GM23248 (cell line): Measurements from ENCODE around the gene XAF1.

Experiments used
- EZH2 ChIP-seq: fragments of 200-600 bp; sonication (generic); IDR thresholded peaks from 2 replicates; pipeline ENCODE4 v1.6.1; 2018; ENCODE audit warnings: antibody characterized with exemption, mild to moderate bottlenecking; ENCODE audit not compliant: insufficient read depth, poor library complexity, severe bottlenecking
- EZH2phosphoT487 ChIP-seq: fragments of 200-600 bp; sonication (generic); IDR thresholded peaks from 2 replicates; pipeline ENCODE4 v1.6.1; 2018; ENCODE audit warnings: antibody characterized with exemption, moderate library complexity, mild to moderate bottlenecking, low read depth; ENCODE audit not compliant: insufficient read depth

DNA sequence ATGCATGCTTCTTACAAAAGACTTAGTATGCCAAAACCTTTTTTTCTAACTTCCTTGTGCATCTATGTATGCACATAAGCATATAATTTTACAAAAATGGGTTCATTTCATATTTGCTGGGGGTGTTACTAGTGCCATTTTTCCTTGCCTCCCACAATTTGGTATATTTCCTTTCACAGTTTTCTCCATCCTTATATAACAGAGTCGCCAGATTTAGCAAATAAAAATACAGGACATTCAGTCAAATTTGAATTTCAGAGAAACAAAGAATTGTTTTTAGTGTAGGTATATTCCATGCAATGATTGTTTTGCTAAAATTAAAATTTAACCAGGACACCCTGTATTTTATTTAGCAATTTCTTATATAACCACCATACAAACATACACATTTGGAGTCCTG lies 16.2 kb downstream of the XAF1 start:
- TF ChIP-seq EZH2phosphoT487, result no peak
- no peak for TF ChIP-seq EZH2
